Stimulated activated CD4-positive, alpha-beta T cell treated with anti-CD3 and anti-CD28 coated beads, TNF-alpha, amount 100 ng/mL, for 48 hours (primary cell): ENCODE results near the gene MTURN.
"Not testable (repeated sequence)": the region's sequence is repeated elsewhere in the genome, so short reads cannot be mapped to it uniquely, and the experiment has no call there.

Experiments
- DNase-seq, 3 donors: peaks; one replicate each; pipeline ENCODE4 v3.0.0-alpha.2; 2020; ENCODE audit warnings: low read depth in 3 of 3

Gene MTURN

DNA sequence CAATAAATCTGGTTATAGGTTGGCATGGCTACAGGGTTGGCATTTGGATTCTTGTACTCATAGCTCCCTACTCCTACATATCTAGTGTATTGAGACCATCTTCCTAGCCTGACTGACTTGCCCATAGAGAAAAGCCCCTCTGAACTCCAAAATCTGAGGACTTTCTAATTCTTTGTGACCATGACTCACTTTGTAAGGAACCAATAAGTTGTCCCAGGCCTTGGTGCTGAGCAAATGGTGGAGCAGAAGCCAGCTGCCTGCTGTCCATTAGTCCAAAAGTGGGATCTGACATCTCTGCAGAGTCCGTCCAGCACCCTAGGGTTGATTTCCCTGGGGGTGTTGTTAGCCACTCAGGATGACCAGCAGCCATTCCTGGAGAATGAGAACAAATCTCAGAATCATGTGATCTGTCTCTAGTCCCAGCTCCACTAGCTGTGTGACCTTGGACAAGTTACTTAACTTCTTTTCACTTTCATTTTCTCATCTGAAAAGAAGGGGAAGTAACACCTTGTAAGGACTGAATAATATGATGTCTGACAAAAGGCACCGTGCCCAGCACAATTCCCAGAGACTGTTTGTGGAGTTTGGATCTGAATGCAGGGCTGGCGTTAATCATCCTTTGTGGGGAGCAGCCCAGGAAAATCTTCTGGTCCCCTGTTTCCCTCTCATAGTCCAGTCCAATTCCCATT lies 44.1 kb downstream of the MTURN start:
- no peak for DNase-seq

- DNase-seq, result no peak
These were observed 45.9 kb downstream of the MTURN start for GRCh38 chr7:30180718-30181117.

GRCh38 chr7:30181211-30181610 lies 46.4 kb downstream of the MTURN start:
- DNase-seq, result no peak

GRCh38 chr7:30181736-30182522 lies 47.1 kb downstream of the MTURN start:
- no peak for DNase-seq

DNA sequence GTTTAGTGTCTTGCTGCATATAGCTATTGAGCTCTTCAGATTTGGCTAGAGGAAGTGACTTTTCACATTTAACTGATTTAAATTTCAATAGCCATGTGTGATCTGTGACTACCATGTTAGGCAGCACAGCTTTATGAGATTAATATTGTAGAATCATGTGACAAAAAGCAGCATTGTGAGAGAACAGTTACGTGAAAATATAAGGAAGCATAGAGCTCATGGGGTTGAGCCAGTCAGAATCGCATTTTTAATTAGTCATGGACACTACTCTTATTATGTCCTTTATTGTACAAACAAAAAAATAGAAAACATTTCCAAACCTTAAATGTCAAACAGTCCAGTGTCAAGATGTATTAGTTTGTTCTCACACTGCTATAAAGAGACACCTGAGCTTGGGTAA lies 48.0 kb downstream of the MTURN start:
- DNase-seq, result no peak

DNA sequence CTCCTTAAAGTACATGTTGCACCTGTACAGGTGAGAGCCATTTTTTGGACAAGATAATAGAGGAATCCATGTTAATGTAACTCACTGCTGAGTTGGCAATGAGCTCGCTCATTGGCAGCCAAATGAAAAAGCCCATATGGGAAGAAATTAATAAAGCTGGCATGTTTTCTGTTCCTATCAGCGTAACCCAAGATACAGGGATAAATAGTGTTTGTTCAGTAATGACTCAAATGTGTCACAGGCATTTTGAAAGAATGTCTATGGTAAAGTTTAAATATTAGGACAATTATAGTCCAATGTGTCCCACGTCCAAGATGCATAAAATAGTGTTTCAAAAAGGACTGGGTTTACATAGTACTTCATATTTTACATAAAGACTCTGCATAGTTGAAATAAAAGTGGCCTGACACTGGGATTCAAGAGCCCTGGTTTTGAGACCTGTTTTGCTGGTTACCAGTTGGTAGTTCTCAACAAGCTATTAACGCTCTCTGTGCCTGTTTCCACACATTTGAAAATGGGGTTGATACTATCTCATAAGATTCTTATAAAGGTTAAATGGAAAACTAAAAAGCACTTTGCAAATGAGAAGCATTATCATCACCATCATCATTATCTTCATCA lies 49.1 kb downstream of the MTURN start:
- DNase-seq, result no peak

DNA sequence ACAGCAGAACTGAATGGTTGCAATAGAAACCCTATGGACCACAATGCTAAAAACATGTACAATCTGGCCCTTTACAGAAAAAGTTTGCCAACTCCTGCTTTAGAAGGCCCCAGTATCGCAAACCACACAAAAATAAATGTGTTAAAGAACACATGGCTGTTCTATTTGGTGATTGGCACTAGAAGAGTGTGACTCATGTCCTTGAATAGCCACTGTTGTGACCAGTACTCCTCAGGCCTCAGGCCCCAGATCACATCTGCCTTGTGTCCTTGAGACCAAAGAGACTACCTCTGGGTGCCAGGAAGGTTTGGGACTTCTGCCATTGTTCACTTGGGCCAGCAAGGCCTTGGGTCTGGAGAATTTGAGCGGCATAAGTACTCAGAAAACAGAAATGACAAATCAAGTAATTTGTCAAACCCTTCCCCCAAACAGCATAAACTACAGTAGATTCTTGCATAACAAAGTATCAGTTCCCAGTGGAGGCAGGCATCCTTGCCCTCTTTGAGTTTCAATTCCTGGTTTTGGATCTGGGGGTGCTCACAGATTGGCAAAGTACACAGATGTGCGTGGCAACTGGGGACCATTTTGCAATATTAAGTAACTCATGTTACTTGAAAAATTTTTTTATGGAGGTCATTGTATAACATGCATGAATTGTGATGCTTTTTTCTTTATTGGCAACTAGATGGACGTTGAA lies 50.2 kb downstream of the MTURN start:
- DNase-seq, result no peak

- DNase-seq, result no peak
These were observed 50.7 kb downstream of the MTURN start for GRCh38 chr7:30185496-30185895.

GRCh38 chr7:30186725-30187124 lies 51.9 kb downstream of the MTURN start:
- no peak for DNase-seq

DNA sequence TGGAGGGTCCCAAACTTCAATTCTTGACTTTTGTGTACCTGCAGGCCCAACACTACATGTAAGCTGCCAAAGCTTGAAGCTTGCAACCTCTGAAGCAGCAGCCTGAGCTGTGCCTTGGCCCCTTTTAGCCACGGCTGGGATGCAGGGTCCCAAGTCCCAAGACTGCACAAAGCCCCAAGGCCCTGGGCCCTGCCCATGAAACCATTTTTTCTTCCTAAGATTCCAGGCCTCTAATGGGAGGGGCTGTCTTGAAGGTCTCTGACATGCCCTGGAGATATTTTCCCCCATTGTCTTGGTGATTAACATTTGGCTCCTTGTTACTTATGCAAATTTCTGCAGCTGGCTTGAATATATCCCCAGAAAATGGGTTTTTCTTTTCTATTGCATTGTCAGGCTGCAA lies 52.7 kb downstream of the MTURN start:
- no peak for DNase-seq

DNA sequence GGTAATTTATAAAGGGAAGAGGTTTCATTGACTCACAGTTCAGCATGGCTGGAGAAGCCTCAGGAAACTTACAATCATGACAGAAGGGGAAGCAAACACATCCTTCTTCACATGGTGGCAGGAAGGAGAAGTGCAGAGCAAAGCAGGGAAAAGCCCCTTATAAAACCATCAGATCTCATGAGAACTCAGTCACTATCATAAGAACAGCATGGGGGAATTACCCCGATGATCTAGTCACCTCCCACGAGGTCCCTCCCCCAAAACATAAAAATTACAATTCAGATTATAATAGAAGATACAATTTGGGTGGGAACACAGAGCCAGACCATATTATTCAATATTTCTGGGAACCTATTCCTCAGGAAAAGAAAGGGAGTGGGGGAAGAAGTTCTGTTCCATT lies 53.6 kb downstream of the MTURN start:
- DNase-seq, result not testable (repeated sequence)

DNA sequence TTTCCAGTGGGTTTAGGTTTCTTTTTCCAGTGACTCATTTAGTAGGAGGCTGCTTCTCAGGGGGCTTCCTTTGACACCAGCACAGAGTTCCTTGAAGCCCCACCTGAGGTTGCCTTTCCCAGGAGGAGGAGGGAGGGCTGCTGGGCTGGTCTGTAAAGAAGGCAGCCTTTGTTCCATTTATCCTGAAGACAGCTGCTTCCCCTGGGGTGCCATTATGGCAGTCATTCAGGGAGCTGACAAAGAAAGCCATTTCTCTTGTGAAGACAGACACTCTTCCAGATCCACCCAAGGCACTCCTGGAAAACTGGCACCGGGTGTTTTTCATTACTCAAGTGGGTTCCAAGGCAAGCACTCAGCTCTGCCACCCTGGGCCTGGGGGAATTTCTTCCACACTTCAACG lies 54.0 kb downstream of the MTURN start:
- DNase-seq, result no peak

DNA sequence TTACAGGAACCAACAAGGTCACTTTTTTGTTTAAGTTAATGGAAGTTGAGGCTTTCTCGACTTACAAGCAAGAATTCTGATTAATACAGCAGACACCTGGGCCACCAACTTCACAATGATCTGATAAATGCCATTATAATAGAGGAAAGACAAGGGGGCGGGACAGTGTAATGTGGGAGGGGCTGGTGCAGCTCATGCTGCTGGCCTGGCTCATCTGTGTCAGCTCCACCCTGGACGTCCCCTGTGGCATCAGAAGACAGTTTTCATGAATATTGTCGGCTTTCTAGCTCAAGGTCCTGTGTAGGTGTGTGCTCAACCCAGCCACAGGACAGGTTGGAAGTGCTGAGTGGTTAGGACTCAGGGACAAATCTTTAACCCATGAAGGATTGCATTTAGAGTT lies 57.0 kb downstream of the MTURN start:
- DNase-seq, result no peak

- DNase-seq, result no peak
These were observed 58.7 kb downstream of the MTURN start for GRCh38 chr7:30193336-30193943.

GRCh38 chr7:30196408-30196807 lies 61.6 kb downstream of the MTURN start:
- DNase-seq, result no peak

GRCh38 chr7:30197438-30197837 lies 62.7 kb downstream of the MTURN start:
- no peak for DNase-seq

GRCh38 chr7:30199271-30199670 lies 64.5 kb downstream of the MTURN start:
- DNase-seq, result no peak

GRCh38 chr7:30200591-30200990 lies 65.8 kb downstream of the MTURN start:
- no peak for DNase-seq

- DNase-seq, result no peak
These were observed 66.4 kb downstream of the MTURN start for GRCh38 chr7:30201161-30201666.

- no peak for DNase-seq
These were observed 67.1 kb downstream of the MTURN start for GRCh38 chr7:30201921-30202320.

DNA sequence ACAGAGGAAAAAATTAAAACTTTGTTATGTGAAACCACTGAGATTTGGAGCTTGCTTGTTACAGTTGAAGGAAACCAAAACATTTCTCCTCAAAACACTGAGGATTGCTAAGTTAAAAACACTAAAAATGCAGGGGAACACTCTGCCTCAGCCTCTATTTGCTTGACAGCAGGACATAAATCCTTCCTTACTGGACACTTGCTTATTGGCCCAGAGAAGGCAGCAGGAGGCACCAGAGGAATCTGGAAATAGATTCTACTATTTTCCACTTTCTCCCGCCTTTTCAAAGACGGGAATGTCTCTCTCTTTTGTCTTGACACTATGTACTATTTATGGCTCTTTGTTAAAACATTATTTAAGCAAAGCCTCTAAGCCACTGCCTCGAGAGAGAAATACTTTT lies 67.9 kb downstream of the MTURN start:
- DNase-seq, result no peak

DNA sequence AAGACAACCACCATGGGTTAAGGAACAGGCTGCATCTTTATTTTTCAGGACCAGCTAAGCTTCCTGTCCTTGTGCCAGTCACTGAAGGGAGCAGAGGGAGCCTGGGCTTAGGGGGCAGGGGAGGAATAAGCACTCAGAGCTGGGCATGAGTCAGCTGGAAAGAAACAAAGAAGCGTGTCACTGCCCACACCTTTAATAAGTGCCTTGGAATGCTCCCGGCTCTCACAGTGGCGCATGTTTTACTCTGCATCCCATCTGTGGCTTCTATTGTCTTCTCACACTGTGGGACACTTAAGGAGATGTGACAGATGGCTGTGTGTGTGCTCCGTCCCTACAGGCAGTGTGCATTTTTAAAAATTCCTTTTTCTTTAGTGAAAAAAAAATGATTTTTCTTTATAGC lies 71.7 kb downstream of the MTURN start:
- DNase-seq, result no peak
